Nephron progenitor cell (in vitro differentiated cells): Measurements from ENCODE around the gene NFE2.
"Not testable (repeated sequence)": the region's sequence is repeated elsewhere in the genome, so short reads cannot be mapped to it uniquely, and the experiment has no call there.

ENCODE experiments used
- DNase-seq: peaks from one replicate; pipeline ENCODE4 v3.0.0; 2021
- H3K27ac Mint-ChIP-seq: 2 replicates; pipeline ENCODE4 v1.8.0; 2021; ENCODE audit warnings: mild to moderate bottlenecking, moderate library complexity, mixed read lengths
- H3K27me3 Mint-ChIP-seq: 2 replicates; pipeline ENCODE4 v1.8.0; 2021; ENCODE audit warnings: mild to moderate bottlenecking, low read depth, mixed read lengths; ENCODE audit not compliant: poor library complexity
- H3K36me3 Mint-ChIP-seq: 2 replicates; pipeline ENCODE4 v1.8.0; 2021; ENCODE audit warnings: low read depth, mixed read lengths
- H3K4me1 Mint-ChIP-seq: 2 replicates; pipeline ENCODE4 v1.8.0; 2021; ENCODE audit warnings: mixed read lengths
- H3K4me3 Mint-ChIP-seq: 2 replicates; pipeline ENCODE4 v1.8.0; 2021; ENCODE audit warnings: mild to moderate bottlenecking, moderate library complexity, mixed read lengths
- H3K9me3 Mint-ChIP-seq: 2 replicates; pipeline ENCODE4 v1.8.0; 2021; ENCODE audit warnings: mild to moderate bottlenecking, moderate library complexity, mixed read lengths
- CTCF ChIP-seq: fragments of 200-600 bp; sonication (generic); IDR thresholded peaks from 2 replicates; pipeline ENCODE4 v1.5.0; 2021; ENCODE audit warnings: antibody characterized with exemption

The NFE2 gene

GRCh38 chr12:54321363-54321762 is 20.5 kb upstream of the NFE2 start:
- no peak for TF ChIP-seq CTCF
- Mint-ChIP-seq H3K9me3 (no peaks in the 10 kb centered on the region), H3K27me3 (peaks cover 5% of the 10 kb centered on the region), H3K4me3 (no peak overlapping the region), H3K36me3 (no peaks in the 10 kb centered on the region), H3K4me1 (peaks cover 17% of the 10 kb centered on the region), H3K27ac (no peak overlapping the region)
- DNase-seq, result no peak

- H3K27me3 Mint-ChIP-seq, H3K36me3 Mint-ChIP-seq, H3K4me3 Mint-ChIP-seq, H3K9me3 Mint-ChIP-seq, H3K27ac Mint-ChIP-seq, DNase-seq, H3K4me1 Mint-ChIP-seq: not testable (repeated sequence)
Measured at GRCh38 chr12:54312309-54312708, 11.5 kb upstream of the NFE2 start.

DNA sequence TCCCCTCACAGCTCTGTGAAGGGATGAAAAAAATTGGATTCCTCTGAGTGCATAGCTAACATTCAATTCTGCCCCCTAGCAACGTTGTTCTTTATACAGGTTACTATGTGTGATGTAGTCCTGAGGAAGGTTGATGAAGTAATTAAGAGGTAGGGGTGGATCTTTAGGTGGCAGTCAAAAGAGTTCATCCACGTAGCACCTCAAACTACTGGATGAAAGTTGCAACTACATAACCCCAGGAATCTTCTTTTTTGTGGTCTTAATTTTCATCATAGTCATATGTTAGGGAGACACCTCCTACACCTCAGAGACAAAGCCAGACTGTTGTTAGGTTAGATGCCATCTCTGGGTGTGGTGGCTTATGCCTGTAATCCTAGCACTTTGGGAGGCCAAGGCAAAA is 10.2 kb upstream of the NFE2 start:
- DNase-seq, result no peak
- H3K4me3 Mint-ChIP-seq, result no peak overlapping the region
- peaks cover 4% of the 10 kb centered on the region for H3K27me3 Mint-ChIP-seq
- no peaks in the 10 kb centered on the region for H3K36me3 Mint-ChIP-seq
- H3K4me1 Mint-ChIP-seq, result no peaks in the 10 kb centered on the region
- H3K27ac Mint-ChIP-seq, result no peak overlapping the region
- no peak for TF ChIP-seq CTCF
- H3K9me3 Mint-ChIP-seq, result no peaks in the 10 kb centered on the region

DNA sequence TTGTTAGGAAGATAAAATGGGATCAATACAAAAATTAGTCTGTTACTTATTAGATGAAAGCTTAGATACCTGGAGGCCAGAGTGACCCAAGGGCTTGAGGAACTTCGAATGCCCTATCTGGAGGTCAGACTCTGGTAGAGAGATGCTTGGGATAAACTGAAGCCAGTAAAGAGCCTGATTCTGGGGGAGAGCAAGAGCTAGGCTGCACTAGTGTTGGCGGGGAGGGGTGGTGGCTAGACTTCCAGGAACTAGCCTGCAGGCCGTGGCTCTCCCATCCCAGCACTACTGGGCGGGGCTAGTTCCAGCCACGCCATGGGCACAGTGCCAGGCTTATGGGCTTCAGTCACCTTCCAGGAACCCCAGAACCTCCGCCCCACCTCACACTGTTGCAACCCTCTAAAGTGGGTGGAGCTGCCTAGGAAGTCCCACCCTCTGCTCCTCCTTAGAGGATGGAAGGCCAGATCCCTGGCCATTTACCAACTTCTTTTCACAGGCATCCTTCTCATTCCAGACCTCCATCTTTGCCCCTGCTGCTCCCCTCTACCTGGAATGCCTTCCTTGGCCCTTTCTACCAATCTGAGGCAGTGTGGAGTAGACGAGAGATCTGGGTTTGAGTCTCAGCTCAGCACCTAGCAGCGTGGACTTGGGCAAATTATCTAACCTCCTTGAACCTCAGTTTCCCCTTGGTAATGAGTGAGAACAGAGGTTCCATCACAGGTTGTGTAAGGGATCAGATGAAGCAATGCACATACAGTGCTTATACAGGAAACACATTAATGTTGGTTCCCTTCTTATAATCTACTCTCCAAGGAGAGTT is 6.3 kb upstream of the NFE2 start:
- H3K9me3 Mint-ChIP-seq, result no peaks in the 10 kb centered on the region
- H3K4me1 Mint-ChIP-seq, result peaks cover 24% of the 10 kb centered on the region
- DNase-seq, result no peak
- no peak overlapping the region for H3K27ac Mint-ChIP-seq
- H3K27me3 Mint-ChIP-seq, result peaks cover 4% of the 10 kb centered on the region
- H3K36me3 Mint-ChIP-seq, result no peaks in the 10 kb centered on the region
- TF ChIP-seq CTCF, result no peak
- H3K4me3 Mint-ChIP-seq, result no peak overlapping the region

DNA sequence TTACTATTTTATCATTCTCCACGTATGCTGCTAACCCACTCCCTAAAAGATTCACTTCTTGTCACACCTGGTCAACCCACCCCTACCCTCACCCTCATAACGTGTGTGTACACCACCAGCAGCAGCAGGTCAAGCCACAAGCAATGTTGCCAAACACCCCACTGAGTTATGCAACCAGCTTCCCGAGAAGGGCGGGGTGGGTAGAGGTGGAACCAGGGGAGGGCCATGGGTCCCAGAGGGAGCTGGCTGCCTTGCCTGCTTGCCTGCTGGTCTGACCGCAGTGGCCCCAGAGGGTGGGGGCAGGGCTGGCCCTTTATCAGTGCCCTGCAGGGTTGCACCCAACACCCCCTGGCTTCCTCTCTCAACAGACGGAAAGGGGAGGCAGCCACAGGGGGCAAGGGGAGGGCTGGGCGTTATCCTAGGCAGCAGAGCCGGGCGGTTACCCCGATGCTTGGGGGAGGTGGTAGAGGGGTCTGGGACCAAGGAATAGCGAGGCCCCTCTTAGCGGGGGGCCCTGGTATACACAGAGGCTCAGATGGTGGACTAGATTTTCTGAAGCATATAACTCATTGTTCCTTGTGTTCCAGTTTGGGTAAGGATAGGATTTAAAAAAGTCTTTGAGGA is 3.5 kb upstream of the NFE2 start:
- Mint-ChIP-seq H3K27me3 (peaks cover 9% of the 10 kb centered on the region), H3K4me3 (no peak overlapping the region), H3K27ac (no peak overlapping the region), H3K9me3 (no peaks in the 10 kb centered on the region), H3K4me1 (peaks cover 53% of the 10 kb centered on the region), H3K36me3 (no peaks in the 10 kb centered on the region)
- TF ChIP-seq CTCF, result no peak
- no peak for DNase-seq

DNA sequence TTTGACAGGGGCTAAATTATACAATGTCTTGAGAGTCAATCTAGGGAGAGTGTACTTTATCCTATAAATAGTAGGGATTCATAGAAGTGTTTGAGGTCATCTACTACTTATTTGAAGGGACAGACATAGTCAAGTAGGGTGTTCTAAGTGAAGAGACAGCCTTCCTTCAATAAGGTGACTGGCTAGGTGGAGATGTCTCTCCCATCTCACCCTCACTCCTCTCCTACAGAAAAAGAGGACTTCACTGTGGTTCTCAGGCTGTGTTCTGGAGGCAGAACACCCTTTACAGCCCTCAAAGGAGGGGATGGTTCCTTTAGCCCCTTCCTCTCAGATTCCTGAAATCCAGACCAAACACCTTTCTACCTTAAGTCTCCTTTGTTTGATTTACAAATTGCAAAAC is 2.8 kb upstream of the NFE2 start:
- TF ChIP-seq CTCF, result no peak
- Mint-ChIP-seq H3K4me3 (no peak overlapping the region), H3K36me3 (no peaks in the 10 kb centered on the region), H3K4me1 (peaks cover 58% of the 10 kb centered on the region), H3K27me3 (peaks cover 9% of the 10 kb centered on the region), H3K9me3 (no peaks in the 10 kb centered on the region), H3K27ac (no peak overlapping the region)
- DNase-seq, result no peak
